ENCODE data around the gene SSTR1.

GRCh38 chr14:38250331-38250730, 42.6 kb downstream of the SSTR1 start:
- TF ChIP-seq CTCF (IDR thresholded peaks at IDR 0.05): no peak
- no peak for TF ChIP-seq POLR2A (IDR thresholded peaks at IDR 0.05)

Data from Peyer's patch (tissue), 4 donors.